HG02970 (cell line): Measurements from ENCODE around the gene TNNT2.

ENCODE experiments used
- ATAC-seq: cut with Tn5 transposase; IDR thresholded peaks from one replicate; pipeline ENCODE4 v1.9.1; 2021; ENCODE audit warnings: mild to moderate bottlenecking, moderate library complexity, moderate number of reproducible peaks; ENCODE audit not compliant: unreplicated experiment, low FRiP score

Gene TNNT2

GRCh38 chr1:201336711-201337450 lies 40.6 kb downstream of the TNNT2 start:
- ATAC-seq: no peak

- ATAC-seq: no peak
Observed at GRCh38 chr1:201335901-201336300, 41.6 kb downstream of the TNNT2 start.

DNA sequence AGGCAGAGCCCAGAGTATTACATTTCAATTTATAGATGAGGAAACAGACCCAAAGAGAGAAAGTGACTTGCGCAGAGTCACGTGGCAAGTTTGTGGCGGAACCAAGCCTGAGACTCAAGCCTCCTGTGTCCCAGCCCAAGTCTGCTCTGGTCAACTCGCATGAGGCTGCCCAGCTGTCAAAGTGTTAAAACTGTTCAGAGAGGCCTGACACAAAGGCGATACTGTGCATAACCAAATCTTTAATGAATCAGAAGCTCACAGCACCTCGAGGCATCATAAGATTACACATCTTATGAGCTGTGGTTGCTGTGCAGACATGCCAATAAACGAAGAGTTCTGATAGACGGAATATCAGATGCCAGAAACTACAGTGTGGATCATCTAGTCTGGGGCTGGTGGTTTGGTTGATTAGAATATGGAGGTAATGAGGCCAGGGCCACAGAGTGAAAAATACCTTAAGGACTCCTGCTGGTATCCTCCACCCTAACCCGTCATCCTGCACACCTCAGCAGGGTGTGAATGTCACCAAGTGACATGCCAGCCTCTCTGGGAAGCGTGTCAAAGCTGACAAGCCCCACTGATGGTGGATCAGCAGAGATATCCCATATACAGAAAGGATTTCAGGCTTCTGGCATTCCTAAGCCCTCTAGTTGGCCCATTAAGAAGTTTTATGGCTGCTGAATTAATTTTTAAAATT lies 42.2 kb downstream of the TNNT2 start:
- ATAC-seq: no peak

DNA sequence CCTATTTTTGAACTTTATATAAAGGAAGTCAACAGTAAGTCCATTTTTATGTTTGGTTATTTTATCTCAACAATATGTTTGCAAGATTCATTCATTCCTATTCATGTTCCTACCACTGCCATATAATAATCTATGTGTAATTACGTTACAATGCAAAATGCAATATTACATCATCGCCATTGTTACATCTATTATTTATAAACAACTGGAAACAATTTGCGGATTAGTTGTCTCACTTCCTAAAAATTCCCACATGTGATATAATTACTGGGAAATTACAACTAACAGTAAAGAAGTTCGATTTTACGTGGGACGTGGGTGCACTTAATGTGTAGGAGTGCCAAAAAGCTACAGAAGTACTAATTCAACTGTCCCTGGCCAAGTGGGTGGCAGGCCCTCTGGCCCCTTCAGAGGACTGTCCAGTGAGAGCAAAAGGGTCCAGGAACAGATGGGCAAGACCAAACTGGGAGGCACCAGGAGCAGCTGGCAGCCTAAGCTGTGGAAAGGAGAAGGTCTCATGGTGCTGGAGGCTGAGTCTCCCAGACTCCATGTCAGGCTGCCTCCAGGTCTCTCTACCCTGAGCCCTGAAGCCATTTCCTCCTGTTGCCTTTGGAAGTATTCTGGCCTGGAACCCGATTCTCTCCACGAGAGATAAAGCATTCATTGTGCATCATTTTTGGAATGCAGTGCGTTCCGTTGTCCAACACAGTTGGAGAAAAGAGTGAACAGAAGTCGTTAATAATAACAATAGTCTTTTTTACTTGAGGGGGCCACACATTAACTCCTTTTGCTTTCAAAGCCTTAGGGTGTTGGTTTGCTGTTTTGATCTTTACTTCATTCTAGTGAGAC lies 42.9 kb downstream of the TNNT2 start:
- ATAC-seq: no peak

- ATAC-seq: no peak
Observed at GRCh38 chr1:201332616-201333335, 44.7 kb downstream of the TNNT2 start.

- ATAC-seq: no peak
Observed at GRCh38 chr1:201332021-201332420, 45.5 kb downstream of the TNNT2 start.

GRCh38 chr1:201331166-201331565 lies 46.3 kb downstream of the TNNT2 start:
- no peak for ATAC-seq

DNA sequence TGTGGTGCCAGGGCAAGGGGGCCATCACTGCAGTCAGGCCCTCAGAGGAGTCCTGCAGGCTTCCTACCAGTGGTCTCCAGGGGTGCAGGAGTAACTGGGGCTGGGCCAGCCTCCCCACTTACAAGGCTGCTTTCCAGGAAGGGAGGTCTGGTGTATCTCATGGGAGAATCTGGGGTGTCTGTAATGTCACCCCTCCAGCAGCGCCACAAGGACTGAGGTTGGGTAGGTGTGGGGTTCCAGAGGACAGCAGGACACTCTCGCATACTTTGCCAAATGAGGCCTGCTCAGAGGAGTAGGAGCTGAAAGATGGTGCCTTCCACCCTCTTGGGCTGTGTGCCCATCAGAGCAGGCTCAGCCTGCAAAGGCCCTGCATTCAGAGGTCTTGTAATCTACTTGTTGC lies 46.9 kb downstream of the TNNT2 start:
- no peak for ATAC-seq

DNA sequence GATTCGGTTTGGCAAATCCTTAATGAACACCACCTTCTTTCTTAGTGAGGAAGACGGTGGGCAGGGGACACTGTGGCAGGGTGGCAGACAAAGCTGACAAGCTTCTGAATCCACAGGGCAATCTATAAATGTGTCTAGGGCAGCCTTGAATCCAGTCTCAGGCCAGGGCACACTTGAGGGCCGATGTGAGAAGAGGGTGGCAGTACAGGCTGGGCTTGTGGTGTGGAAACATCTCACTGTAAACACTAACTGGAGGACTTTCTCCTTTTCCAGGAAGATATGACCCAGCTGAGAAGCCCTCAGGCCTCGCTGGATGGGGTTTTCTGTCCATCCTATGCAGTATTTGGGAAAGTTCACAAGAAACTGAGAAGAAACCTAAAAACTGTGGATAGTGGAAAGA lies 47.7 kb downstream of the TNNT2 start:
- no peak for ATAC-seq

- ATAC-seq: no peak
Observed at GRCh38 chr1:201329286-201329685, 48.2 kb downstream of the TNNT2 start.

DNA sequence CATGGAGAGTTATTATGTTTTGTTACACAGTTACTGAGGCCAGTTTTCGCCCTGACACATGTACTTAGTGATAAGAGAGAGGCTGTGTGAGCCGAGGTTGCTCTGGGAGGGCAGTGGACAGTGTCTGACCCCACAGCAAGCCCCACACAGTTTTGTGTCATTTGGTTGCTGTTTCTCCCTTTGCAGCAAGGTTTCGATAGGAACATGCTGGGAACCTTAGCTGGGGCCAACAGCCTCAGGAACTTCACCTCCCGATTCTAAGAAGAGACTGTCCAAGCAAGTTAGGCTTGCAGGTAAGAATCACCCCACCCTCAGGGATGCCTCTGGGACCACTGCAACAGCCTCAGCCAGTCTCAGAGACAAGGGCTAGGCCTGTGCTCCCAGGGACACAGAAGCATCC lies 48.9 kb downstream of the TNNT2 start:
- ATAC-seq: no peak

GRCh38 chr1:201327687-201328240 lies 49.7 kb downstream of the TNNT2 start:
- no peak for ATAC-seq

DNA sequence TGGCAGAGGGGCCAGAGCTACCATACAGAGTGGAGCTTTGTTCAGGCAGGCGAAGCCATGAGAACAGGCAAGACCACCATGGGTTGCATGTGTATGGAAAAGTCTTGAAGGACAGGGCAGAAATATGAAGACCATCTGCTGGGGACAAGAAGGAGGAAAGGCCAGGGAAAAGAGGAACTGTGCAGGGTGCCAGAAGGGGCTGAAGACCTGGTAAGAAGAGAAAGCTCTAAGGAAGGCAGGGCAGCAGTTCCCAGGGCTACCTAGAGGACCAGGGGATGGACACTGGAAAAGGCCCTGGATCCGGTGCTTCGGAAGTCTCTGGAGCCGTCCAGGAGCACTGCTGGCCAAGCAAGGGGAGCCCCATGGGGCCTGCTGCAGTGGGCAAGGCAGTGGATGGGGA lies 50.8 kb downstream of the TNNT2 start:
- ATAC-seq: no peak

- no peak for ATAC-seq
Observed at GRCh38 chr1:201325678-201326060, 51.8 kb downstream of the TNNT2 start.

GRCh38 chr1:201324821-201325677 lies 52.4 kb downstream of the TNNT2 start:
- ATAC-seq: no peak

- no peak for ATAC-seq
Observed at GRCh38 chr1:201324306-201324705, 53.2 kb downstream of the TNNT2 start.

- no peak for ATAC-seq
Observed at GRCh38 chr1:201322653-201323510, 54.6 kb downstream of the TNNT2 start.

DNA sequence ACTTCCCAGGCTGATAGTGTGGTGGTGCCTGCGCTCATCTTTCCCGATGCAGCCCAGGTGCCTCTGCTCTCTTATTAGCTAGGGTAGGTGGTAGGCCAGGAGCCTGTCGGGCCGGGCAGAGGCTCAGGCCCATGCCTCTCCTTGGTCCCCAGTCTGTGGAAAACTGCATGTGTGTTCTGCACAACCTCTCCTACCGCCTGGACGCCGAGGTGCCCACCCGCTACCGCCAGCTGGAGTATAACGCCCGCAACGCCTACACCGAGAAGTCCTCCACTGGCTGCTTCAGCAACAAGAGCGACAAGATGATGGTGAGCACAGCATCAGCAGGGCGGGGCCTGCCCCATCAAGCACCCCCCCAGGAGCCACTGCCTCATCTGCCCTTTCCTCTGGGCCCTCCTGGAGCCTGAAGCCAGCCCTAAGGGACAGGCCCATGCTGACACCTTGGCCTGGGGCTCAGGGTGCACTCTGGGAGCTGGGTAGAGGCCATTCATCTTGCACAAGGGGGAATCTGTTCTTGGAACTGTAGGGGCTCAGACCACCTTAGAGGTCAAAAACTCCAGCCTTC lies 55.6 kb downstream of the TNNT2 start:
- no peak for ATAC-seq
